A549 treated with CORT108297 at 1 μM for 4 hours (cell line): ENCODE measurements around the gene CALR. TPM values are rescaled to one million over a fixed set of nuclear protein-coding genes. Genes with fewer than 3 reads are reported as not detected.

Source experiments
- total RNA-seq: library from RNA; stranded (reverse); fragments of 200-300 nt; extraction: Qiagen RNA extraction; gene quantifications from 5 replicates; pipeline ENCODE4 v1.2.3, GENCODE V29; 2022

The CALR gene
- total RNA-seq, result 507 to 554 TPM (median 516 TPM) in 5 replicates

GRCh38 chr19:12937927-12938778 is at the start of gene CALR:
Gene CALR, plus strand, starts transcription at chr19:12938609. Its CDS starts 71 bp downstream, at chr19:12938680.

GRCh38 chr19:12890787-12891552 is 47.4 kb upstream of the CALR start, which contains the start of gene GCDH:
Gene GCDH, plus strand, starts transcription at chr19:12891160. Its CDS starts 145 bp downstream, at chr19:12891305.

GRCh38 chr19:12933287-12934072 is 4.9 kb upstream of the CALR start, which contains the start of gene FARSA:
Gene FARSA, minus strand, starts transcription at chr19:12933711. Its CDS starts 15 bp downstream, at chr19:12933696.

GRCh38 chr19:12945479-12946091 is 7.2 kb downstream of the CALR start, which contains the start of gene RAD23A:
Gene RAD23A, plus strand, starts transcription at chr19:12945862. Its CDS starts 87 bp downstream, at chr19:12945949.

GRCh38 chr19:12956446-12957388 is 18.3 kb downstream of the CALR start, which contains the start of gene GADD45GIP1:
Gene GADD45GIP1, minus strand, starts transcription at chr19:12957223. Its CDS starts 11 bp downstream, at chr19:12957212.

GRCh38 chr19:12969292-12969988 is 31.0 kb downstream of the CALR start, which contains the start of gene DAND5:
Gene DAND5, plus strand, starts transcription at chr19:12969576. Its CDS starts 85 bp downstream, at chr19:12969661.

Other genes starting within 250 kb of the CALR start
- 8.7 to 14.0 TPM (median 13.4 TPM) in 5 replicates for gene FBXW9, start 242.0 kb upstream of the CALR start, total RNA-seq
- 25.5 to 39.5 TPM (median 35.3 TPM) in 5 replicates for gene TNPO2, start 214.7 kb upstream of the CALR start, total RNA-seq
- 160 to 199 TPM (median 197 TPM) in 5 replicates for gene TRIR, start 203.9 kb upstream of the CALR start, total RNA-seq
- 67.6 to 102 TPM (median 95.8 TPM) in 5 replicates for gene GET3, start 201.1 kb upstream of the CALR start, total RNA-seq
- gene BEST2, start 186.8 kb upstream of the CALR start, total RNA-seq, result 0.24 to 0.35 TPM (median 0.28 TPM) in 4 of 5 replicates, not detected in the other
- gene HOOK2, start 163.1 kb upstream of the CALR start, total RNA-seq, result 9.8 to 12.4 TPM (median 10.8 TPM) in 5 replicates
- gene JUNB, start 147.1 kb upstream of the CALR start, total RNA-seq, result 97.7 to 170 TPM (median 137 TPM) in 5 replicates
- 0.18 to 1.1 TPM (median 0.80 TPM) in 5 replicates for gene PRDX2, start 136.8 kb upstream of the CALR start, total RNA-seq
- 6.2 to 15.8 TPM (median 9.6 TPM) in 4 of 5 replicates, not detected in the other for gene THSD8, start 136.5 kb upstream of the CALR start, total RNA-seq
- 37.6 to 51.5 TPM (median 48.6 TPM) in 5 replicates for gene RNASEH2A, start 132.0 kb upstream of the CALR start, total RNA-seq
- gene RTBDN, start 104.0 kb upstream of the CALR start, total RNA-seq, result 0.10 to 0.27 TPM (median 0.14 TPM) in 4 of 5 replicates, not detected in the other
- gene MAST1, start 100.1 kb upstream of the CALR start, total RNA-seq, result 1.5 to 2.0 TPM (median 1.9 TPM) in 5 replicates
- 27.2 to 33.8 TPM (median 32.3 TPM) in 5 replicates for gene DNASE2, start 57.2 kb upstream of the CALR start, total RNA-seq
- 0.05 to 0.09 TPM (median 0.06 TPM) in 3 of 5 replicates, not detected in the others for gene KLF1, start 51.4 kb upstream of the CALR start, total RNA-seq
- 8.8 to 10.0 TPM (median 9.4 TPM) in 5 replicates for gene GCDH, start 47.4 kb upstream of the CALR start, total RNA-seq
- gene SYCE2, start 19.3 kb upstream of the CALR start, total RNA-seq, result 0.28 to 0.70 TPM (median 0.38 TPM) in 5 replicates
- gene FARSA, start 4.9 kb upstream of the CALR start, total RNA-seq, result 75.2 to 82.8 TPM (median 78.2 TPM) in 5 replicates
- 70.7 to 86.3 TPM (median 80.4 TPM) in 5 replicates for gene RAD23A, start 7.3 kb downstream of the CALR start, total RNA-seq
- 30.1 to 58.7 TPM (median 54.9 TPM) in 5 replicates for gene GADD45GIP1, start 18.6 kb downstream of the CALR start, total RNA-seq
- gene DAND5, start 31.0 kb downstream of the CALR start, total RNA-seq, result 0.03 to 0.08 TPM (median 0.06 TPM) in 5 replicates
- 3.3 to 5.1 TPM (median 4.6 TPM) in 5 replicates for gene NFIX, start 56.9 kb downstream of the CALR start, total RNA-seq
- 0.61 to 1.0 TPM (median 0.85 TPM) in 5 replicates for gene LYL1, start 164.2 kb downstream of the CALR start, total RNA-seq
- 38.1 to 45.9 TPM (median 40.7 TPM) in 5 replicates for gene TRMT1, start 178.1 kb downstream of the CALR start, total RNA-seq
- gene NACC1, start 179.7 kb downstream of the CALR start, total RNA-seq, result 31.3 to 44.9 TPM (median 41.3 TPM) in 5 replicates
- 44.6 to 61.5 TPM (median 57.6 TPM) in 5 replicates for gene STX10, start 211.8 kb downstream of the CALR start, total RNA-seq
- 52.6 to 79.7 TPM (median 65.9 TPM) in 5 replicates for gene IER2, start 211.8 kb downstream of the CALR start, total RNA-seq